Mesothelial cell of epicardium (in vitro differentiated cells): ENCODE data around the gene TSSC4. TPM values are rescaled to one million over a fixed set of nuclear protein-coding genes. Genes with fewer than 3 reads are reported as not detected.

Experiments
- DNase-seq, 2 experiments: peaks; one replicate each; pipeline ENCODE4 v3.0.0; 2021; ENCODE audit warnings: low spot score in 2 of 2; ENCODE audit not compliant: unreplicated experiment in 2 of 2
- H3K27ac Mint-ChIP-seq: 2 replicates; pipeline ENCODE4 v1.8.0; 2021; ENCODE audit warnings: mixed read lengths
- H3K27me3 Mint-ChIP-seq: 2 replicates; pipeline ENCODE4 v1.8.0; 2021; ENCODE audit warnings: low read depth, mixed read lengths
- H3K36me3 Mint-ChIP-seq: 2 replicates; pipeline ENCODE4 v1.8.0; 2021; ENCODE audit warnings: mixed read lengths
- H3K4me1 Mint-ChIP-seq: 2 replicates; pipeline ENCODE4 v1.8.0; 2021; ENCODE audit warnings: mixed read lengths
- H3K4me3 Mint-ChIP-seq: 2 replicates; pipeline ENCODE4 v1.8.0; 2021; ENCODE audit warnings: mild to moderate bottlenecking, moderate library complexity, mixed read lengths
- H3K9me3 Mint-ChIP-seq: 2 replicates; pipeline ENCODE4 v1.8.0; 2021; ENCODE audit warnings: mixed read lengths
- CTCF ChIP-seq: fragments of 200-600 bp; sonication (generic); IDR thresholded peaks from one replicate; pipeline ENCODE4 v1.5.0; 2021; ENCODE audit warnings: antibody characterized with exemption; ENCODE audit not compliant: unreplicated experiment
- total RNA-seq: library from RNA; stranded (reverse); gene quantifications from 3 replicates; pipeline ENCODE4 v1.2.1, GENCODE V29; 2021

TSSC4 gene
- total RNA-seq, 1 donor from 2014 or later: 79.3 TPM

GRCh38 chr11:2414616-2415015 lies 14.1 kb downstream of the TSSC4 start:
- no peak for TF ChIP-seq CTCF
- Mint-ChIP-seq H3K4me3 (no peak overlapping the region), H3K4me1 (peaks cover 28% of the 10 kb centered on the region), H3K27me3 (no peaks in the 10 kb centered on the region), H3K27ac (no peak overlapping the region), H3K9me3 (no peaks in the 10 kb centered on the region), H3K36me3 (no peaks in the 10 kb centered on the region)
- DNase-seq: no peak

GRCh38 chr11:2415171-2415570 lies 14.6 kb downstream of the TSSC4 start:
- Mint-ChIP-seq H3K4me3 (no peak overlapping the region), H3K4me1 (peaks cover 26% of the 10 kb centered on the region), H3K27ac (peak overlapping the region; percentile 25), H3K36me3 (no peaks in the 10 kb centered on the region), H3K9me3 (no peaks in the 10 kb centered on the region), H3K27me3 (no peaks in the 10 kb centered on the region)
- TF ChIP-seq CTCF: no peak
- DNase-seq: no peak

DNA sequence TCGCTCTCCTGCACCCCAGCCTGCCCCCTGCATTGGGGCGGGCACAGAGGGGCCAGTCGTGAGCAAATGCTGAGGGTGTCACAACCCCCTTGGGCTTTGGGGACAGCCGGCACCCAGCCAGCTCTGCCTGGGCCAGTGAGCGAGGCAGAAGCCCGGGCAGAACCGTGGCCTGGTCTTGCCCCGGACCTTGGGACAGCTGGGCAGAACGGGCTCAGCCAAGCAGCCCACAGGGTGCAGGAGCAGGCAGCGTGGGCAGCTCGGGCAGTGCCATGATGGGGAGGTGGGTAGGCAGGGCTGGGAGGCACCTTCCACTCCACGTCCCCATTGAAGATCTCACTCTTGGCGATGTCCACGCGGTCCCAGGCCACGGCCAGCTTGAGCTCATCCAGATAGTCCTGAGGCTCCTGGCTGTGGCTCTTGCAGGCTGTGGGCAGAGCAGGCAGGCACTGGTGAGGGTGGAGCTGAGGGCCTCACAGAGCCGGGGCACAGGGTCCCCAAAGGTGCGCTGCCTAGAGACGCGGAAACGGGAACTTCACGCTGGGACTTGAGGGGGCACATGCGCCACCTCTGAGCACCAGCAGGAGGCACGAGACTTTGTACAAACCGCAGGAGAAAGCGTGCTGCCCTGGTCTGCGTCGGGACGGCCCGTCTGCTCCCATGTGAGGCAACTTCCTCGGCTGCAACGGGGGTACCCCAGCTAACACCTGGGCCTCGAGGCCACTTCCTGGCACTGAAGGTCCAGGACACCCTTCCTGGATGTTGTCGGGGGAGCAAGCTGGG lies 15.2 kb downstream of the TSSC4 start:
- DNase-seq: no peak
- peaks cover 22% of the 10 kb centered on the region for H3K4me1 Mint-ChIP-seq
- no peaks in the 10 kb centered on the region for H3K27me3 Mint-ChIP-seq
- no peak overlapping the region for H3K4me3 Mint-ChIP-seq
- no peaks in the 10 kb centered on the region for H3K36me3 Mint-ChIP-seq
- no peaks in the 10 kb centered on the region for H3K9me3 Mint-ChIP-seq
- no peak overlapping the region for H3K27ac Mint-ChIP-seq
- TF ChIP-seq CTCF: peak; percentile 29

DNA sequence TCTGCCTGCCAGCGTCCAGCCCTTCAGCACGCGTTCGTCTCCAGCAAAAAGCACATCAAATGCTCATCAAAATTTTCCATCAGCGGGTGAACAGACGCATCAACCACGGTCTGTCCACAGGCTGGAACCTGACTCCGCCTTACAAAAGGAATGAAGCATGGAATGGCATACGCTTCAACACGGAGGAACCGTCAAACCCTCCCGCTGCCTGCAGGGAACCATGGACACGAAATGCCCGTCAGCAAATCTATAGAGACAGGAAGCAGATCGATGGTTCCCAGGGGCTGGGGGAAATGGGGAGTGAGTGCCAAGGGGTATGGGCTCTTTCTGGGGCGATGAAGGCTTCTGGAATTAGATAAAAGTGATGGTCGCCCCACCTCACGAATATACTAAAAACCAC lies 16.2 kb downstream of the TSSC4 start:
- Mint-ChIP-seq H3K36me3 (no peaks in the 10 kb centered on the region), H3K9me3 (no peaks in the 10 kb centered on the region), H3K4me3 (no peak overlapping the region), H3K4me1 (peaks cover 16% of the 10 kb centered on the region), H3K27ac (peak overlapping the region; percentile 56), H3K27me3 (no peaks in the 10 kb centered on the region)
- no peak for DNase-seq
- no peak for TF ChIP-seq CTCF

- Mint-ChIP-seq H3K36me3 (no peaks in the 10 kb centered on the region), H3K4me3 (no peak overlapping the region), H3K9me3 (no peaks in the 10 kb centered on the region), H3K27me3 (no peaks in the 10 kb centered on the region), H3K4me1 (peaks cover 12% of the 10 kb centered on the region), H3K27ac (peak overlapping the region; percentile 64)
- no peak for TF ChIP-seq CTCF
- DNase-seq: no peak
These were observed 17.5 kb downstream of the TSSC4 start for GRCh38 chr11:2417856-2418692.
